Measurements from ENCODE around the gene TMEM219.
"Not testable (repeated sequence)": the region's sequence is repeated elsewhere in the genome, so short reads cannot be mapped to it uniquely, and the experiment has no call there.

TMEM219 gene

DNA sequence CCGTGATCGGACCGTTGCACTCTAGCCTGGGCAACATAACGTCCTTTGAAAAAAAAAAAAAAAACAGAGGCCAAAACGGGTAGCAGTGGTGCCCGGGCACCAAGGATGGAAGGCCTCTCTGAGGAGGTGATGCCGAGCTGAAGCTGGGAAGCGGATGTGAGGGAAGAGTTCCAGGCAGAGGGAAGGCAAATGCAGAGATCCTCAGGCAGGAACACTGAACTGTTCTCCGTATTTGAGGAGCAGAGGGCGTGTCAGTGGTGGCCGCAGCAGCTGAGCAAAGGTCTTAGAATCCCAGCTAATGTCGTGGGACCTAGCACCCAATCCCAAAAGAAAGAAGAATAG lies 35.2 kb upstream of the TMEM219 start:
- H3K4me1 ChIP-seq (ENCODE audit: insufficient read depth, low read length) = peaks cover 17% of the 10 kb centered on the region
- H2AFZ ChIP-seq (ENCODE audit: low read depth, low read length) = peak overlapping the region; percentile 38
- no peaks in the 10 kb centered on the region for H3K27me3 ChIP-seq (ENCODE audit: insufficient read depth, low read length)
- H3K9me3 ChIP-seq (ENCODE audit: low read length) = no peaks in the 10 kb centered on the region
- H3K36me3 ChIP-seq (ENCODE audit: insufficient read depth, low read length) = no peaks in the 10 kb centered on the region
- H3K4me3 ChIP-seq (ENCODE audit: low read length) = peak overlapping the region; percentile 90

DNA sequence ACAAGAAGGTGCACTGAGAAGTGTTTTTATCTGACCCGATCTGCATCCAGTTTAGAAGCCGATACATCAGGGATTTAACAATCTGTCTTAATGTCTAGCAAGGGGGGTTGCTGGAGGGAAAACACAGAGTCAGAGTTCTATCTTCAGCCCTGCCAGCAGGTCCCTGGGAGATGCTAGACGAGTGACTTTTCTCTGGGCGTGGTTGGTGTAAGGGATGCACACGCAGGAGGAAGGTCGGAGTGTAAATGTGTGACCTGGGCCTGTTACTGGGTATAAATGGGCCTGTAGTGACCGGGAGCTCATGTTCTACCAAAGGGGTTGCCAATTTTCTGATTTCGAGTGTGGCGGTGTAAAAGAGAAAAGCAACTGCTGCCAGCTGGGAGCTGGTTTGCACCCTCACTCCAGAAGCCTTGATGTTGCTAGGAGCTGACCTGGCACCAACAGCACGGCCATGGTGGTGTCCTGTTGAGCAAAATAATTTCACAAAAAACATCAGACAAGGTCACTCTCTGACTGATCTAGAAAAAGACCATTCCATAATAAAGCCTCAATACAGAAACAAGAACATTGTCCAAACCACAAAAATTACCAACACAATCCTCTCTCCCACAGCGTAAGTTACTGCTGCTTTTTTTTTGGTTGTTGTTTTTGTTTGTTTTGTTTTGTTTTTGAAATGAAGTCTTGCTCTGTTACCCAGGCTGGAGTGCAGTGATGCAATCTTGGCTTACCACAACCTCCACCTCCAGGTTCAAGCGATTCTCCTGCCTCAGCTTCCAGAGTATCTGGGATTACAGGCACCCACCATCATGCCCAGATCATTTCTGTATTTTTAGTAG lies 34.6 kb upstream of the TMEM219 start:
- no peaks in the 10 kb centered on the region for H3K27me3 ChIP-seq (ENCODE audit: insufficient read depth, low read length)
- no peaks in the 10 kb centered on the region for H3K9me3 ChIP-seq (ENCODE audit: low read length)
- peak overlapping the region; percentile 38 for H2AFZ ChIP-seq (ENCODE audit: low read depth, low read length)
- peak overlapping the region; percentile 90 for H3K4me3 ChIP-seq (ENCODE audit: low read length)
- H3K4me1 ChIP-seq (ENCODE audit: insufficient read depth, low read length) = peaks cover 17% of the 10 kb centered on the region
- H3K36me3 ChIP-seq (ENCODE audit: insufficient read depth, low read length) = no peaks in the 10 kb centered on the region

DNA sequence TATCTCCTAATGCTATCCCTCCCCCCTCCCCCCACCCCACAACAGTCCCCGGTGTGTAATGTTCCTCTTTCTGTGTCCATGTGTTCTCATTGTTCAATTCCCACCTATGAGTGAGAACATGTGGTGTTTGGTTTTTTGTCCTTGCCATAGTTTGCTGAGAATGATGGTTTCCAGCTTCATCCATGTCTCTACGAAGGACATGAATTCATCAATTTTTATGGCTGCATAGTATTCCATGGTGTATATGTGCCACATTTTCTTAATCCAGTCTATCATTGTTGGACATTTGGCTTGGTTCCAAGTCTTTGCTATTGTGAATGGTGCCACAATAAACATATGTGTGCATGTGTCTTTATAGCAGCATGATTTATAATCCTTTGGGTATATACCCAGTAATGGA lies 30.1 kb upstream of the TMEM219 start:
- not testable (repeated sequence) for H3K27me3 ChIP-seq (ENCODE audit: insufficient read depth, low read length); H3K4me1 ChIP-seq (ENCODE audit: insufficient read depth, low read length); H3K4me3 ChIP-seq (ENCODE audit: low read length); H3K9me3 ChIP-seq (ENCODE audit: low read length); H3K36me3 ChIP-seq (ENCODE audit: insufficient read depth, low read length); H2AFZ ChIP-seq (ENCODE audit: low read depth, low read length)

DNA sequence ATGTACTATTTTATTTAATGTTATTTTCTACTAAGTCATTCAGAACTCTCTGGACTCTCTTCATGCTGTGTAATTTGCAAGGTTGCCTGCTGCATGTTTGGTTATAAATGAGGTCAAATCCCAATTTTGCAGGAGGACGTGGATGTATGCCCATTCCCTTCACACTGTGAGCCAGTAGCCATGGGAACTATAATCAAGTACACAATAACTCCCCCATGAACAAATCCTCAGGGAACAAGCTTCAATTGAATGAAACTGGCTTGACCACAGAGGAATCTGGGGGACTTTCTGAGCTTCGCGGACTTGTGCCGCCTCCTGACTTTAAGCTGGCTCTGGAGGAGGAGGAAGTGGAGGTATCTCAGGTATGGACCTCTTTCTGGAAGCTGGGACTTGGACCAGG lies 21.2 kb upstream of the TMEM219 start:
- H3K9me3 ChIP-seq (ENCODE audit: low read length) = no peaks in the 10 kb centered on the region
- no peak overlapping the region for H2AFZ ChIP-seq (ENCODE audit: low read depth, low read length)
- H3K4me3 ChIP-seq (ENCODE audit: low read length) = no peak overlapping the region
- H3K27me3 ChIP-seq (ENCODE audit: insufficient read depth, low read length) = no peaks in the 10 kb centered on the region
- no peaks in the 10 kb centered on the region for H3K36me3 ChIP-seq (ENCODE audit: insufficient read depth, low read length)
- H3K4me1 ChIP-seq (ENCODE audit: insufficient read depth, low read length) = peaks cover 5% of the 10 kb centered on the region

DNA sequence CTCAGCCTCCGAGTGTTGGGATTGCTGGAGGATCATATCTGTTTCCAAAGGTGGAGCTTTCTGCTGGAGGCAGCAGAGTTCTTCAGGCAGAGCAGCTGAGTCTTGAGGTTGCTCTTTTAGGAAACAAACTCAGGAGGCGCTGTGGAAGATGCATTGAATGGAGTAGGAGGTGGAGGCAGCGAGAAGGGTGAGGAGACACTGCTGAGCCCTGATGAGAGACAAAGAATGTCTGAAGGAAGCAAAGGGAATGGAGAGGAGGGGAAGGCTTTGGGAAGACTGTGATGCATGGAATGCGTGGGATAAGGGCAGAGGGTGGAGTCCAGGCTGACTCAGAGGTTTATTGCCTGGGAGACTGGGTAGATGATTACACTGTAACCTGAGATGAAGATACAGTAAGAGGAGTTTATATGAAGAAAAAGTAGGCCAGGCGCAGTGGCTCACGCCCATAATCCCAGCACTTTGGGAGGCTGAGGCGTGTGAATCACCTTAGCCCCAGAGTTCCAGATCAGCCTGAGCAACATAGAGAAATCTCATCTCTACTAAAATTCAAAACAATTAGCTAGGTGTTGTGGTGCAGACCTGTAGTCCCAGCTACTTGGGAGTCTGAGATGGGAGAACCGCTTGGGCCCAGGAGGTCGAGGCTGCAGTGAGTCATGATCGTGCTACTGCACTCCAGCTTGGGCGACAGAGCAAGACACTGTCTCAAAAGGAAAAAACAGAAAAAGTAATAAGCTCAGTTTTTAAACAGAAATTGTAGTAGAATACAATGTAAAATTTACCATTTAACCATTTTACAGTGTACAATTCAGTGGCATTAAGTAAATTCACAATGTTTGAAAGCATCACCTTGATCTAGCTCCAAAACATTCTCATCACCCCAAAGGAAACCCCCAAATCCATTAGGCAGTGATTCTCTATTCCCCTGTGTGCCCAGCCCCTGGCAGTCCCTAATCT lies 17.8 kb upstream of the TMEM219 start:
- Histone ChIP-seq H3K4me1 (ENCODE audit: insufficient read depth, low read length) (peaks cover 5% of the 10 kb centered on the region), H3K36me3 (ENCODE audit: insufficient read depth, low read length) (no peaks in the 10 kb centered on the region), H2AFZ (ENCODE audit: low read depth, low read length) (no peak overlapping the region), H3K27me3 (ENCODE audit: insufficient read depth, low read length) (no peaks in the 10 kb centered on the region), H3K9me3 (ENCODE audit: low read length) (no peaks in the 10 kb centered on the region), H3K4me3 (ENCODE audit: low read length) (no peak overlapping the region)

DNA sequence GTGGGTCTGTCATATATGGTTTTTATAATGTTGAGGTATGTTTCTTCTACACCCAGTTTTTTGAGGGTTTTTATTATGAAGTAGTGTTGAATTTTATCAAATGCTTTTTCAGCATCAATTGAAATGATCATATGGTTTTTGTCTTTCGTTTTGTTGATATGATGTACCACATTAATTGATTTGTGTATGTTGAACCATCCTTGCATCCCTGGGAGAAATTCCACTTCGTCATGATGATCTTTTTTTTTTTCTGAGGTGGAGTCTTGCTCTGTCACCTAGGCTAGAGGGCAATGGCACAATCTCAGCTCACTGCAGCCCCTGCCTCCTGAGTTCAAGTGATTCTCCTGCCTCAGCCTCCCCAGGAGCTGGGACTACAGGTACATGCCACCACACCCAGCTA lies 14.0 kb upstream of the TMEM219 start:
- H3K9me3 ChIP-seq (ENCODE audit: low read length) = no peaks in the 10 kb centered on the region
- H3K4me3 ChIP-seq (ENCODE audit: low read length) = no peak overlapping the region
- no peaks in the 10 kb centered on the region for H3K36me3 ChIP-seq (ENCODE audit: insufficient read depth, low read length)
- no peak overlapping the region for H2AFZ ChIP-seq (ENCODE audit: low read depth, low read length)
- no peaks in the 10 kb centered on the region for H3K4me1 ChIP-seq (ENCODE audit: insufficient read depth, low read length)
- H3K27me3 ChIP-seq (ENCODE audit: insufficient read depth, low read length) = no peaks in the 10 kb centered on the region

DNA sequence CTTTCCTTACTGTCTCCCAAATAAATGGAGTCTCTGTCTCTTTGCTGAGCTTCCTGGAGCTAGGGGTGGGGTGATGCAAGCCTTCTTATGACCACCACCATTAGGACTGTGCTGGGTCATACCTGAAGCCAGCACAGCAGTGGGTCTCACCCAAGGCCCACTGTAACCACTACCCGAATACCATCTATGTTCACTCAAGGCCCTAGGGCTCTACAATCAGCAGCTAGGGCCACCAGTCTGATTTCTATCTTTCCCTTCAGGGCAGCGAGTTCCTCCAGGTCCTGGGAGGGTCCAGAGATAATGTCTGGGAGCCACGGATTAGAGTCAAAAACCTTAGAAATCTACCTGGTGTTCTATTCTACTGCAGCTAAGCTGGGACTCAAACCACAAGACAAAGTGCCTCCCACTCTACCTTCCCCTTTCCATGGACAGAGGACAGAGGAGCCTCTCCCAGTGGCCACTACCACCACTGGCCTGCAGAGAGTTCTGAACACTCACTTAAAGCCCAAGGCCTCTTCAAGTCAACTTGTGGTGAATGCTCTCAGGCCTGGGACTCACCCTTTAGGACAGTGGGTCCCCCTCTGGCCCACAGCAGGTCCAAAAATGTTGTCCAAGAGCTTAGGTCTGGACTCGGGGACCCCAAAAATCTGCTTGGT lies 10.9 kb upstream of the TMEM219 start:
- no peaks in the 10 kb centered on the region for H3K27me3 ChIP-seq (ENCODE audit: insufficient read depth, low read length)
- no peaks in the 10 kb centered on the region for H3K4me1 ChIP-seq (ENCODE audit: insufficient read depth, low read length)
- no peak overlapping the region for H2AFZ ChIP-seq (ENCODE audit: low read depth, low read length)
- H3K36me3 ChIP-seq (ENCODE audit: insufficient read depth, low read length) = no peaks in the 10 kb centered on the region
- H3K4me3 ChIP-seq (ENCODE audit: low read length) = no peak overlapping the region
- H3K9me3 ChIP-seq (ENCODE audit: low read length) = no peaks in the 10 kb centered on the region

DNA sequence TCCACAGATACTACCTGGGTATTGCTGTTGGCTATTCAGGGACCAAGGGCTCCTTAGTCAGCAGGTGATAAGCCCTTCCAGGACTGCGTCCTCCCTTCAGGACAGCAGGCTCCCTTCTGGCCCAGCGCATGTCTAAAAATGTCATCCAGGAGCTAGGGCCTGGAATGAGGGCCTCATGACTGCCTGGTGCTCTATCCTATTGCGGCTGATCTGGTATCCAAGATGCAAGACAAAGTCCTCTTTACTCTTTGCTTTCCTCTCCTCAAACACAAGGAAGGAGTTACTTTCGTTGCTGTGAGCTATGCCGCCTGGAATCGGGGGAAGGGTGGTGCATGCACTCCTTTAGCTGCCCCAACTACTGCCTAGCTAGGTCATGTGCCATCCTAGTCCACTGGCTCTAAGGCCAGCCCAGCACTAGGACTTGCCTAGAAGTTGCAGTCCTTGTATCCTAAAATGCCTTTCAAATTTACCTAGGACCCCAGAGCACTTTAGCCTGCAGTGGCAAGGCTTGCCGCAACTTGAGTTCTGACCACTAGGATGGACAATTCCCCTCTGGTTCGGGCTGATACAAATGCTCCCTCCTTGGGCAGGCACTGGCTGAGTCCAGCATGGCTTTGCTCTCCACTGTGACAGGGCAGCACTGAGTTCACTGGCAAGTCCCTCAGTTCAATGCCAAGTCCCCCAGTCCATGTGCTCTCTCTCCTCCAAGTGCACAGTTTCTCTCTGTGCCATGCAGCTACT lies 10.1 kb upstream of the TMEM219 start:
- Histone ChIP-seq H3K27me3 (ENCODE audit: insufficient read depth, low read length) (no peaks in the 10 kb centered on the region), H3K36me3 (ENCODE audit: insufficient read depth, low read length) (no peaks in the 10 kb centered on the region), H3K4me3 (ENCODE audit: low read length) (no peak overlapping the region), H3K9me3 (ENCODE audit: low read length) (no peaks in the 10 kb centered on the region), H3K4me1 (ENCODE audit: insufficient read depth, low read length) (no peaks in the 10 kb centered on the region), H2AFZ (ENCODE audit: low read depth, low read length) (no peak overlapping the region)

DNA sequence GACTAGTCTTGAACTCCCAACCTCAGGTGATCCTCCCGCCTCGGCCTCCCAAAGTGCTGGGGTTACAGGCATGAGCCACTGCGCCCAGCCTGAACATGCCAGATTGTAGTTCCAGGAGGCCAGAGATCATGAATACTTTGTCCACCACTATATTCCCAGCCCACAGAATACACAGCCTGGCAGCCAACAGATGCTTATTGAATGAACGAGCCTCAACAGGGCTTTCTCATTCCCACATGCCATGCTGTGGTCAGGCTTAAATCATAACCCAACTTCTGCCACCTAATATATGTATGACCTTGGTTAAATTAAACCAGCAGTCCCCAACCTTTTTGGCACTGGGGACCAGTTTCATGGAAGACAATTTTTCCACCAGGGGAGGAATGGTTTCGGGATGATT lies 3.1 kb upstream of the TMEM219 start:
- Histone ChIP-seq H3K4me3 (ENCODE audit: low read length) (no peak overlapping the region), H3K4me1 (ENCODE audit: insufficient read depth, low read length) (peaks cover 6% of the 10 kb centered on the region), H3K9me3 (ENCODE audit: low read length) (peaks cover 2% of the 10 kb centered on the region), H2AFZ (ENCODE audit: low read depth, low read length) (no peak overlapping the region), H3K27me3 (ENCODE audit: insufficient read depth, low read length) (no peaks in the 10 kb centered on the region), H3K36me3 (ENCODE audit: insufficient read depth, low read length) (no peaks in the 10 kb centered on the region)

DNA sequence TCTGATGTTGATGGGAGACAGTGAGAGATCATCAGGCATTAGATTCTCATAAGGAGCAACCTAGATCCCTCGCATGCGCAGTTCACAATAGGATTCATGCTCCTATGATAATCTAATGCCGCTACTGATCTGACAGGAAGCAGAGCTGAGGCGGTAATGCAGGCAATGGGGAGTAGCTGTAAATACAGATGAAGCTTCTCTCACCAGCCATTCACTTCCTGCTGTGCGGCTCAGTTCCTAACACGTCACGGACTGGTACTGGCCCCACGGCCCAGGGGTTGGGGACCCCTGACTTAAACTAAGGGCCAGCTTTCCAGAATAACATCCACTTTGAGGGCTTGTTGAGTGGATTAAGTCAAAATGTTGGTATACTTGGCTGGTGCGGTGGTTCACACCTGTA lies 2.6 kb upstream of the TMEM219 start:
- Histone ChIP-seq H3K4me3 (ENCODE audit: low read length) (no peak overlapping the region), H3K27me3 (ENCODE audit: insufficient read depth, low read length) (no peaks in the 10 kb centered on the region), H3K4me1 (ENCODE audit: insufficient read depth, low read length) (peaks cover 6% of the 10 kb centered on the region), H2AFZ (ENCODE audit: low read depth, low read length) (no peak overlapping the region), H3K9me3 (ENCODE audit: low read length) (peaks cover 2% of the 10 kb centered on the region), H3K36me3 (ENCODE audit: insufficient read depth, low read length) (no peaks in the 10 kb centered on the region)

DNA sequence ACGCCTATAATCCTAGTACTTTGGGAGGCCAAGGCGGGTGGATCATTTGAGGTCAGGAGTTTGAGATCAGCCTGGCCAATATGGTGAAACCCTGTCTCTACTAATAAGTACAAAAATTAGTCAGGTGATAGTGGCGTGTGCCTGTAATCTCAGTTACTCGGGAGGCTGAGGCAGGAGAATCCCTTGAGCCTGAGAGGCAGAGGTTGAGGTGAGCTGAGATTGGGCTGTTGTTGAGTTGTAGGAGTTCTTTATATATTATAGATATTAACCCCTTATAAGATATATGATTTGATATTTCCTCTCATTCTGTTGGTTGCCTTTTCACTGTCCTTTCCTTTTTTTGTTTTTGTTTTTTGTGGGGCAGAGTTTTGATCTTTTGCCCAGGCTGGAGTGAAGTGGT lies 2.1 kb upstream of the TMEM219 start:
- not testable (repeated sequence) for H3K27me3 ChIP-seq (ENCODE audit: insufficient read depth, low read length); H3K4me1 ChIP-seq (ENCODE audit: insufficient read depth, low read length); H3K36me3 ChIP-seq (ENCODE audit: insufficient read depth, low read length); H3K4me3 ChIP-seq (ENCODE audit: low read length); H3K9me3 ChIP-seq (ENCODE audit: low read length); H2AFZ ChIP-seq (ENCODE audit: low read depth, low read length)

DNA sequence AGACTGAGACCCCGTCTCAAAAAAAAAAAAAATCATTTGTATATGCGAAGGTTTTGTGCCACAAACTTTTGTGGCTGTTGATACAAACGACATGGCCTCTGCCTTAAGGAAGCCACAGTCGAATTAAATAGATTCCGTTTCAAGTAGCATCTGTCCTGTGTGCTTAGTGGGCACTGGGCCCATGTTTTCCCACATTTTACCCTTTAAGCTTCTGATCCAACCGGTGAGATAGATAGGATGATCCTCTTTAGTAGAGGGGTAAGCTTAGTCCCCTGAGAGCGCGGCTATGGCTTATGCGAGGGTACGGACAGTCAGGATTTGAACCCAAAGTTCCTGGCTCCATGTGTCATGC lies 776 bp upstream of the TMEM219 start:
- peak overlapping the region; percentile 62 for H3K4me3 ChIP-seq (ENCODE audit: low read length)
- peaks cover 2% of the 10 kb centered on the region for H3K9me3 ChIP-seq (ENCODE audit: low read length)
- peaks cover 6% of the 10 kb centered on the region for H3K36me3 ChIP-seq (ENCODE audit: insufficient read depth, low read length)
- H2AFZ ChIP-seq (ENCODE audit: low read depth, low read length) = peak overlapping the region; percentile 44
- no peaks in the 10 kb centered on the region for H3K27me3 ChIP-seq (ENCODE audit: insufficient read depth, low read length)
- peaks cover 6% of the 10 kb centered on the region for H3K4me1 ChIP-seq (ENCODE audit: insufficient read depth, low read length)
